HepG2 (cell line): ENCODE measurements around the gene KCNJ14. TPM values are rescaled to one million over a fixed set of nuclear protein-coding genes. Genes with fewer than 3 reads are reported as not detected.

ENCODE experiments used
- ATF7 ChIP-seq, 2 experiments: fragments of 450-650 bp in 1 of 2; sonication (generic) in 1 of 2; formaldehyde crosslinking in 1 of 2; IDR thresholded peaks; 2 replicates each; pipeline versions ENCODE4 v1.4.0 to v1.6.1; 2016 to 2020; ENCODE audit warnings: antibody characterized with exemption in 1 of 2, mild to moderate bottlenecking in 1 of 2, missing genetic modification reagents in 1 of 2
- CHCHD3 ChIP-seq: sonication (generic); formaldehyde crosslinking; IDR thresholded peaks from 2 replicates; pipeline ENCODE4 v1.8.0; 2022; ENCODE audit warnings: mild to moderate bottlenecking, missing genetic modification reagents, moderate library complexity
- KDM2A ChIP-seq: sonication (generic); formaldehyde crosslinking; IDR thresholded peaks from 2 replicates; pipeline ENCODE4 v1.4.0; 2020; ENCODE audit warnings: low read depth, missing genetic modification reagents, borderline replicate concordance
- KLF12 ChIP-seq: sonication (generic); formaldehyde crosslinking; IDR thresholded peaks from 2 replicates; pipeline ENCODE4 v1.4.0; 2020; ENCODE audit warnings: missing genetic modification reagents, borderline replicate concordance
- MAFG ChIP-seq: sonication (generic); formaldehyde crosslinking; IDR thresholded peaks from 2 replicates; pipeline ENCODE4 v1.5.1; 2020; ENCODE audit warnings: mild to moderate bottlenecking, missing genetic modification reagents
- NCOA2 ChIP-seq: sonication (generic); formaldehyde crosslinking; IDR thresholded peaks from 2 replicates; pipeline ENCODE4 v1.8.0; 2022; ENCODE audit warnings: inconsistent platforms
- RBFOX2 ChIP-seq: fragments of 200-400 bp; formaldehyde crosslinking; IDR thresholded peaks from 2 replicates; pipeline ENCODE4 v1.6.1; 2017; ENCODE audit warnings: low read depth, mild to moderate bottlenecking, low read length
- RFXANK ChIP-seq: IDR thresholded peaks from 2 replicates; pipeline ENCODE4 v1.6.1; 2016
- SAP130 ChIP-seq: IDR thresholded peaks from 2 replicates; pipeline ENCODE4 v1.6.1; 2016; ENCODE audit warnings: low read depth
- TBL1XR1 ChIP-seq: fragments of 150-350 bp; IDR thresholded peaks from 2 replicates; pipeline ENCODE4 v1.6.1; 2014; ENCODE audit warnings: borderline replicate concordance, low read length; ENCODE audit not compliant: partially characterized antibody
- YY1 ChIP-seq: IDR thresholded peaks from 2 replicates; pipeline ENCODE4 v1.6.1; 2011; ENCODE audit warnings: low read length, low read depth, moderate library complexity, mild to moderate bottlenecking; ENCODE audit not compliant: insufficient read depth, insufficient replicate concordance
- ZBTB3 ChIP-seq: sonication (generic); formaldehyde crosslinking; IDR thresholded peaks from 2 replicates; pipeline ENCODE4 v1.4.0; 2020; ENCODE audit warnings: low read depth, mild to moderate bottlenecking, moderate library complexity, missing genetic modification reagents, borderline replicate concordance
- ZFP41 ChIP-seq: sonication (generic); formaldehyde crosslinking; IDR thresholded peaks from 2 replicates; pipeline ENCODE4 v1.4.0; 2020; ENCODE audit warnings: mild to moderate bottlenecking, missing genetic modification reagents, borderline replicate concordance
- ZFP82 ChIP-seq: sonication (generic); formaldehyde crosslinking; IDR thresholded peaks from 2 replicates; pipeline ENCODE4 v1.5.1; 2020; ENCODE audit warnings: mild to moderate bottlenecking, missing genetic modification reagents, borderline replicate concordance
- ZFX ChIP-seq: sonication (generic); formaldehyde crosslinking; IDR thresholded peaks from 2 replicates; pipeline ENCODE4 v1.4.0; 2020; ENCODE audit warnings: mild to moderate bottlenecking, low read depth, missing genetic modification reagents, moderate library complexity
- ZNF10 ChIP-seq: sonication (generic); formaldehyde crosslinking; IDR thresholded peaks from 2 replicates; pipeline ENCODE4 v1.4.0; 2020; ENCODE audit warnings: mild to moderate bottlenecking, low read depth, missing genetic modification reagents, borderline replicate concordance
- ZNF160 ChIP-seq: sonication (generic); formaldehyde crosslinking; IDR thresholded peaks from 2 replicates; pipeline ENCODE4 v1.8.0; 2022; ENCODE audit warnings: mild to moderate bottlenecking, inconsistent platforms, missing genetic modification reagents
- ZNF326 ChIP-seq: sonication (generic); formaldehyde crosslinking; IDR thresholded peaks from 2 replicates; pipeline ENCODE4 v1.4.0; 2020; ENCODE audit warnings: missing genetic modification reagents, borderline replicate concordance
- ZNF562 ChIP-seq: sonication (generic); formaldehyde crosslinking; IDR thresholded peaks from 2 replicates; pipeline ENCODE4 v1.8.0; 2022; ENCODE audit warnings: missing genetic modification reagents, borderline replicate concordance
- ZNF777 ChIP-seq: sonication (generic); formaldehyde crosslinking; IDR thresholded peaks from 2 replicates; pipeline ENCODE4 v1.4.0; 2020; ENCODE audit warnings: missing genetic modification reagents
- polyA plus RNA-seq, 8 experiments: library from polyadenylated mRNA; depleted of rRNA in 3 of 8; stranded (reverse) in 7 of 8; unstranded in 1 of 8; fragments of >200 nt; fragmentation: Illumina TruSeq in 4 of 8; extraction: Trizol in 4 of 8; gene quantifications; 2 replicates each; pipeline versions ENCODE4 v1.2.1 to v1.2.3, GENCODE V29; 2011 to 2016; ENCODE audit warnings: low read depth in 4 of 8, missing spikeins in 1 of 8, mixed read lengths in 1 of 8; ENCODE audit not compliant: insufficient read depth in 1 of 8
- total RNA-seq, 5 experiments: library from RNA; depleted of rRNA; stranded (reverse); fragments of >200 nt; fragmentation: Illumina TruSeq; extraction: Trizol; gene quantifications; 2 replicates each; pipeline ENCODE4 v1.2.3, GENCODE V29; 2016; ENCODE audit warnings: low read depth in 1 of 5
- TF ChIP-seq, protein P1 (sequence below): sonication (generic); formaldehyde crosslinking; IDR thresholded peaks from 2 replicates; pipeline ENCODE4 v1.4.0; 2020; ENCODE audit warnings: low read depth, mild to moderate bottlenecking, missing genetic modification reagents
- TF ChIP-seq, protein P2 (sequence below): sonication (generic); formaldehyde crosslinking; IDR thresholded peaks from 2 replicates; pipeline ENCODE4 v1.4.0; 2020; ENCODE audit warnings: missing genetic modification reagents
- TF ChIP-seq, protein P3 (sequence below): sonication (generic); formaldehyde crosslinking; conservative IDR thresholded peaks from 2 replicates; pipeline ENCODE4 v1.5.0; 2020; ENCODE audit warnings: missing genetic modification reagents
- TF ChIP-seq, protein P4 (sequence below): sonication (generic); formaldehyde crosslinking; IDR thresholded peaks from 2 replicates; pipeline ENCODE4 v1.4.0; 2020; ENCODE audit warnings: low read depth, mild to moderate bottlenecking, missing genetic modification reagents

KCNJ14 gene
- total and polyA plus RNA-seq, 2 of the 13 experiments (the other 11 are each of a cell fraction or from before 2014, with no cell fraction given) = 0.20 to 0.51 TPM

DNA sequence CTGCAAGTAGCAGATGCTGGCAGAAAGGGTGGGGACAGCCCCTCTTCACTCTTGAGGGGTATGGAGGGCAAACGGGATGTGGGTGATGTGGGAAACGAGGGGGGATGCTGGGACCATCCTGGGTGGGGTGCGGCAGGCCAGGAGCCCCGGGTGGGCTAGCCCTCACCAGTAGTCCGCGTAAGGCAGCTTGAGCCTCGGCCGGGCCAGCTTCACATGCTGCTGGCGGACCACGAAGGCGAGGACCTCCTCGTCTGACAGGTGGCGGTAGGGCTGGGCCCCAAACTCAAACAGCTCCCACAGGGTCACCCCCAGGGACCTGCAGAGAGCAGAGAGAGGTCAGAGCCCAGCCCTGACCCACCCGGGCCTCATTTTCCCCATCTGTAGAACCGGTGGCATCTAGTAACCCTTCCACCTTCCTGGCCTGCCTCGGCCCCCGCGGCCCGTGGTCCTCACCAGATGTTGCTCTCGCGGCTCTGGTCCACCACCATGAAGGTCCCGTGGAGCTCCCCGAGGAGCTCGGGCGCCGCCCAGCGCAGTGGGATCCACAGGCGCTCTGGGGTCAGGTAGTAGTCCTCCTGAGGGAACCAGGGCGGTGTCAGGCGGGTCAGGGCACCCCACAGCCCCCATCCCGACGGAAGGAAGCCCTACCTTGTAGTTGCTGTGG, 45.6 kb downstream of the KCNJ14 start (continued):
- TF ChIP-seq, protein P1, sequence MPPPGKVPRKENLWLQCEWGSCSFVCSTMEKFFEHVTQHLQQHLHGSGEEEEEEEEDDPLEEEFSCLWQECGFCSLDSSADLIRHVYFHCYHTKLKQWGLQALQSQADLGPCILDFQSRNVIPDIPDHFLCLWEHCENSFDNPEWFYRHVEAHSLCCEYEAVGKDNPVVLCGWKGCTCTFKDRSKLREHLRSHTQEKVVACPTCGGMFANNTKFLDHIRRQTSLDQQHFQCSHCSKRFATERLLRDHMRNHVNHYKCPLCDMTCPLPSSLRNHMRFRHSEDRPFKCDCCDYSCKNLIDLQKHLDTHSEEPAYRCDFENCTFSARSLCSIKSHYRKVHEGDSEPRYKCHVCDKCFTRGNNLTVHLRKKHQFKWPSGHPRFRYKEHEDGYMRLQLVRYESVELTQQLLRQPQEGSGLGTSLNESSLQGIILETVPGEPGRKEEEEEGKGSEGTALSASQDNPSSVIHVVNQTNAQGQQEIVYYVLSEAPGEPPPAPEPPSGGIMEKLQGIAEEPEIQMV = no peak
- TF ChIP-seq, protein P2, sequence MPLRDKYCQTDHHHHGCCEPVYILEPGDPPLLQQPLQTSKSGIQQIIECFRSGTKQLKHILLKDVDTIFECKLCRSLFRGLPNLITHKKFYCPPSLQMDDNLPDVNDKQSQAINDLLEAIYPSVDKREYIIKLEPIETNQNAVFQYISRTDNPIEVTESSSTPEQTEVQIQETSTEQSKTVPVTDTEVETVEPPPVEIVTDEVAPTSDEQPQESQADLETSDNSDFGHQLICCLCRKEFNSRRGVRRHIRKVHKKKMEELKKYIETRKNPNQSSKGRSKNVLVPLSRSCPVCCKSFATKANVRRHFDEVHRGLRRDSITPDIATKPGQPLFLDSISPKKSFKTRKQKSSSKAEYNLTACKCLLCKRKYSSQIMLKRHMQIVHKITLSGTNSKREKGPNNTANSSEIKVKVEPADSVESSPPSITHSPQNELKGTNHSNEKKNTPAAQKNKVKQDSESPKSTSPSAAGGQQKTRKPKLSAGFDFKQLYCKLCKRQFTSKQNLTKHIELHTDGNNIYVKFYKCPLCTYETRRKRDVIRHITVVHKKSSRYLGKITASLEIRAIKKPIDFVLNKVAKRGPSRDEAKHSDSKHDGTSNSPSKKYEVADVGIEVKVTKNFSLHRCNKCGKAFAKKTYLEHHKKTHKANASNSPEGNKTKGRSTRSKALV = no peak
- TF ChIP-seq ATF7 (IDR thresholded peaks at IDR 0.05) = no peak
- TF ChIP-seq ATF7 (CRISPR knock-in tag; IDR thresholded peaks at IDR 0.05) = no peak
- no peak for TF ChIP-seq ZFX (CRISPR knock-in tag)
- no peak for TF ChIP-seq TBL1XR1
- no peak for TF ChIP-seq SAP130 (CRISPR knock-in tag)
- TF ChIP-seq ZNF562 (CRISPR knock-in tag) = no peak
- TF ChIP-seq RFXANK (CRISPR knock-in tag) = no peak
- TF ChIP-seq, protein P3, sequence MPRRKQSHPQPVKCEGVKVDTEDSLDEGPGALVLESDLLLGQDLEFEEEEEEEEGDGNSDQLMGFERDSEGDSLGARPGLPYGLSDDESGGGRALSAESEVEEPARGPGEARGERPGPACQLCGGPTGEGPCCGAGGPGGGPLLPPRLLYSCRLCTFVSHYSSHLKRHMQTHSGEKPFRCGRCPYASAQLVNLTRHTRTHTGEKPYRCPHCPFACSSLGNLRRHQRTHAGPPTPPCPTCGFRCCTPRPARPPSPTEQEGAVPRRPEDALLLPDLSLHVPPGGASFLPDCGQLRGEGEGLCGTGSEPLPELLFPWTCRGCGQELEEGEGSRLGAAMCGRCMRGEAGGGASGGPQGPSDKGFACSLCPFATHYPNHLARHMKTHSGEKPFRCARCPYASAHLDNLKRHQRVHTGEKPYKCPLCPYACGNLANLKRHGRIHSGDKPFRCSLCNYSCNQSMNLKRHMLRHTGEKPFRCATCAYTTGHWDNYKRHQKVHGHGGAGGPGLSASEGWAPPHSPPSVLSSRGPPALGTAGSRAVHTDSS (CRISPR knock-in tag) = no peak
- no peak for TF ChIP-seq ZFP82 (CRISPR knock-in tag)
- TF ChIP-seq ZNF326 (CRISPR knock-in tag) = no peak
- no peak for TF ChIP-seq KDM2A (CRISPR knock-in tag)
- peak; percentile 8 for TF ChIP-seq YY1
- TF ChIP-seq ZNF777 (CRISPR knock-in tag) = no peak
- TF ChIP-seq ZFP41 (CRISPR knock-in tag) = no peak
- TF ChIP-seq ZBTB3 (CRISPR knock-in tag) = no peak
- TF ChIP-seq MAFG (CRISPR knock-in tag) = no peak
- TF ChIP-seq NCOA2 (CRISPR knock-in tag) = no peak
- TF ChIP-seq, protein P4, sequence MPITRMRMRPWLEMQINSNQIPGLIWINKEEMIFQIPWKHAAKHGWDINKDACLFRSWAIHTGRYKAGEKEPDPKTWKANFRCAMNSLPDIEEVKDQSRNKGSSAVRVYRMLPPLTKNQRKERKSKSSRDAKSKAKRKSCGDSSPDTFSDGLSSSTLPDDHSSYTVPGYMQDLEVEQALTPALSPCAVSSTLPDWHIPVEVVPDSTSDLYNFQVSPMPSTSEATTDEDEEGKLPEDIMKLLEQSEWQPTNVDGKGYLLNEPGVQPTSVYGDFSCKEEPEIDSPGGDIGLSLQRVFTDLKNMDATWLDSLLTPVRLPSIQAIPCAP (CRISPR knock-in tag) = no peak
- no peak for TF ChIP-seq KLF12 (CRISPR knock-in tag)
- no peak for TF ChIP-seq ZNF160 (CRISPR knock-in tag)
- no peak for TF ChIP-seq RBFOX2
- no peak for TF ChIP-seq ZNF10 (CRISPR knock-in tag)
- no peak for TF ChIP-seq CHCHD3 (CRISPR knock-in tag)
